ENCODE data around the gene GPR21.

Gene GPR21

GRCh38 chr9:123033864-123034601 lies 566 bp downstream of the GPR21 start:
- no peak for DNase-seq (ENCODE audit: low read depth)

- no peak for DNase-seq (ENCODE audit: low read depth)
Observed at GRCh38 chr9:123034881-123035510, 1.5 kb downstream of the GPR21 start.

- DNase-seq (ENCODE audit: low read depth) = no peak
Observed at GRCh38 chr9:123035791-123036190, 2.3 kb downstream of the GPR21 start.

GRCh38 chr9:123036893-123037545 lies 3.6 kb downstream of the GPR21 start:
- peak; percentile 32 for DNase-seq (ENCODE audit: low read depth)

GRCh38 chr9:123039617-123040219 lies 6.3 kb downstream of the GPR21 start:
- no peak for DNase-seq (ENCODE audit: low read depth)

GRCh38 chr9:123040801-123041200 lies 7.3 kb downstream of the GPR21 start:
- DNase-seq (ENCODE audit: low read depth) = no peak

GRCh38 chr9:123041489-123041888 lies 8.0 kb downstream of the GPR21 start:
- no peak for DNase-seq (ENCODE audit: low read depth)

- DNase-seq (ENCODE audit: low read depth) = no peak
Observed at GRCh38 chr9:123043081-123043939, 9.8 kb downstream of the GPR21 start.

- DNase-seq (ENCODE audit: low read depth) = peak; percentile 71
Observed at GRCh38 chr9:123044586-123044985, 11.1 kb downstream of the GPR21 start.

GRCh38 chr9:123046406-123047195 lies 13.1 kb downstream of the GPR21 start:
- DNase-seq (ENCODE audit: low read depth) = no peak

- DNase-seq (ENCODE audit: low read depth) = no peak
Observed at GRCh38 chr9:123048748-123049147, 15.3 kb downstream of the GPR21 start.

GRCh38 chr9:123049589-123050222 lies 16.2 kb downstream of the GPR21 start:
- peak; percentile 56 for DNase-seq (ENCODE audit: low read depth)

GRCh38 chr9:123053046-123053445 lies 19.6 kb downstream of the GPR21 start:
- DNase-seq (ENCODE audit: low read depth) = no peak

GRCh38 chr9:123053711-123054110 lies 20.2 kb downstream of the GPR21 start:
- no peak for DNase-seq (ENCODE audit: low read depth)

GRCh38 chr9:123058834-123059233 lies 25.4 kb downstream of the GPR21 start:
- DNase-seq (ENCODE audit: low read depth) = peak; percentile 96

GRCh38 chr9:123059472-123060220 lies 26.2 kb downstream of the GPR21 start:
- DNase-seq (ENCODE audit: low read depth) = peak; percentile 29

GRCh38 chr9:123061216-123061615 lies 27.7 kb downstream of the GPR21 start:
- no peak for DNase-seq (ENCODE audit: low read depth)

GRCh38 chr9:123062351-123063176 lies 29.1 kb downstream of the GPR21 start:
- no peak for DNase-seq (ENCODE audit: low read depth)

- peak; percentile 81 for DNase-seq (ENCODE audit: low read depth)
Observed at GRCh38 chr9:123063177-123063598, 29.7 kb downstream of the GPR21 start.
